ENCODE results near the gene VAMP3. TPM values are rescaled to one million over a fixed set of nuclear protein-coding genes. Genes with fewer than 3 reads are reported as not detected.

Gene VAMP3
- total and polyA plus RNA-seq, 9 of the 15 experiments (the other 6 are each of a cell fraction or from before 2014, with no cell fraction given), result 27.1 to 71.3 (median 47.5) TPM

- no peak for TF ChIP-seq CTCFL (IDR thresholded peaks at IDR 0.05; ENCODE audit: borderline replicate concordance, insufficient read depth, low read depth, low read length, poor library complexity, severe bottlenecking)
Measured at GRCh38 chr1:7810395-7810794, 39.3 kb downstream of the VAMP3 start (continued).

- H3K4me1 ChIP-seq (replicated peaks in 1 of 2; ENCODE audit: control insufficient read depth in 2 of 2, insufficient read depth in 2 of 2, low read length in 2 of 2), result 0 out of 5 replicates have a peak, but pooled peaks cover 0 to 2% of the 10 kb centered on the region in 2 experiments
- FAIRE-seq (no peak), DNase-seq (ENCODE audit: extremely low read depth in 1 of 4, low spot score in 3 of 4) (no peak), ATAC-seq (no peak)
- H3K4me2 ChIP-seq (ENCODE audit: insufficient read depth, low read length), result no peak overlapping the region
- no peak overlapping the region for H2AFZ ChIP-seq (ENCODE audit: low read depth, low read length)
- ChIA-PET CTCF (ENCODE audit: low intra/inter-chr PET ratio) (no interaction called here), POLR2A (interaction anchor here (1.0 to 1.1 kb wide), 2 partner anchors 10 to 17 kb away, joined by 3 to 4 read pairs; no protein-coding TSS in a partner anchor)
- H3K27ac ChIP-seq (ENCODE audit: extremely low read depth, low read depth, low read length), result no peak overlapping the region
- no peaks in the 10 kb centered on the region for H3K9me1 ChIP-seq (ENCODE audit: control insufficient read depth, insufficient read depth, low read length)
- no peak overlapping the region for H3K9ac ChIP-seq (ENCODE audit: insufficient read depth in 1 of 2, low read depth in 2 of 2, low read length in 2 of 2)
- WGBS (ENCODE audit: insufficient coverage, low coverage, missing lambda C conversion rate), result 72% methylated on average over 6 of the region's 6 CpGs
- H3K4me3 ChIP-seq, result no peak overlapping the region
- H4K20me1 ChIP-seq (replicated peaks; ENCODE audit: control insufficient read depth, insufficient read depth, low read length), result no peaks in the 10 kb centered on the region
- peaks cover 4% of the 10 kb centered on the region; the same call in 1 of the 2 replicates for H3K9me3 ChIP-seq (replicated peaks; ENCODE audit: control insufficient read depth, insufficient read depth, low read depth, low read length)
- no peaks in the 10 kb centered on the region for H3K27me3 ChIP-seq (ENCODE audit: control insufficient read depth in 2 of 2, insufficient read depth in 2 of 2, low read length in 2 of 2)
- BruUV-seq (replicated peaks), result no TSS peak
- H3K36me3 ChIP-seq (ENCODE audit: control insufficient read depth, insufficient read depth, low read length), result peaks cover 18% of the 10 kb centered on the region; the same call in 2 of the 3 replicates
- intact Hi-C loops (cut with micrococcal nuclease), result no loop called here
- in situ Hi-C loops (cut with MboI), result loop anchor here (5.0 kb wide), 1 partner anchor 91 kb away; no protein-coding TSS in a partner anchor
- no peaks in the 10 kb centered on the region for H3K79me2 ChIP-seq (ENCODE audit: control insufficient read depth, insufficient read depth, low read length)
- no peak for TF ChIP-seq CLOCK (CRISPR knock-in tag; IDR thresholded peaks at IDR 0.05; ENCODE audit: borderline replicate concordance)
- no peak for TF ChIP-seq CREM (IDR thresholded peaks at IDR 0.05; ENCODE audit: low read depth)
- no peak for TF ChIP-seq WHSC1 (IDR thresholded peaks at IDR 0.05; ENCODE audit: low read length)
- TF ChIP-seq NCOA6 (IDR thresholded peaks at IDR 0.05), result no peak
- TF ChIP-seq NFATC3 (IDR thresholded peaks at IDR 0.05), result no peak
- TF ChIP-seq ATF3 (IDR thresholded peaks at IDR 0.05), result no peak
- TF ChIP-seq ATF3 (CRISPR knock-in tag; conservative IDR thresholded peaks at IDR 0.05), result no peak
- no peak for TF ChIP-seq GTF2F1 (IDR thresholded peaks at IDR 0.05; ENCODE audit: low read depth, low read length)
- TF ChIP-seq FOXA3 (CRISPR knock-in tag; conservative IDR thresholded peaks at IDR 0.05 in 1 of 2, IDR thresholded peaks at IDR 0.05 in 1 of 2), result no peak
- TF ChIP-seq ZNF263 (CRISPR knock-in tag; IDR thresholded peaks at IDR 0.05; ENCODE audit: borderline replicate concordance), result no peak
- no peak for TF ChIP-seq TBP (optimal IDR thresholded peaks at IDR 0.05; ENCODE audit: low read depth, low read length)
- no peak for TF ChIP-seq KDM5B (IDR thresholded peaks at IDR 0.05; ENCODE audit: insufficient replicate concordance, low read depth, low read length)
- no peak for TF ChIP-seq ZNF444 (CRISPR knock-in tag; IDR thresholded peaks at IDR 0.05)
- TF ChIP-seq OTX1 (CRISPR knock-in tag; IDR thresholded peaks at IDR 0.05), result no peak
- no peak for TF ChIP-seq SIN3A (IDR thresholded peaks at IDR 0.05; ENCODE audit: borderline replicate concordance in 2 of 2, control insufficient read depth in 1 of 2, low read depth in 2 of 2, low read length in 2 of 2)
Measured at GRCh38 chr1:7811476-7811875, 40.4 kb downstream of the VAMP3 start.
